HepG2 (cell line): ENCODE results near the gene TNFSF13B. TPM values are rescaled to one million over a fixed set of nuclear protein-coding genes. Genes with fewer than 3 reads are reported as not detected.

ENCODE experiments used
- ATAC-seq: fragments of 200-7000 bp; cut with Tn5 transposase; 3 replicates; pipeline ENCODE4 v1.9.1; 2020; ENCODE audit warnings: mild to moderate bottlenecking, moderate library complexity
- BruUV-seq: library from RNA; stranded (reverse); fragments of 400-500 nt; replicated peaks from 2 replicates; lab custom pipeline; 2021; lab: Mats Ljungman, UMichigan
- CTCF ChIA-PET: fragments of 300-600 bp; formaldehyde crosslinking; extraction: SDS; loops from one replicate; lab custom pipeline; 2021; ENCODE audit warnings: low total read pairs, inconsistent platforms, low intra/inter-chr PET ratio; lab: Yijun Ruan, JAX
- POLR2A ChIA-PET: fragments of 350-600 bp; sonication (Branson Sonifier 250); formaldehyde crosslinking; loops from one replicate; lab custom pipeline; 2020; ENCODE audit warnings: antibody characterized with exemption, inconsistent platforms; lab: Yijun Ruan, JAX
- DNase-seq: peaks from one replicate; pipeline ENCODE4 v3.0.0-alpha.2; 2015; ENCODE audit warnings: low spot score
- FAIRE-seq: peaks from 3 replicates; lab custom pipeline; 2011; peaks lifted over from hg19 to GRCh38; lab: Jason Lieb, UNC
- H2AFZ ChIP-seq: one replicate; pipeline ENCODE4 v1.6.1; 2011; ENCODE audit warnings: low read length, inconsistent platforms
- H3K27ac ChIP-seq: fragments of 300-600 bp; 3 replicates; pipeline ENCODE4 v1.8.0; 2011; ENCODE audit warnings: mixed run types, mild to moderate bottlenecking, mixed read lengths, low read length, inconsistent platforms; ENCODE audit not compliant: insufficient read depth; ENCODE audit errors: extremely low read length
- H3K27me3 ChIP-seq, 2 experiments: fragments of 200-600 bp in 1 of 2; 2 replicates in 1 of 2; 3 replicates in 1 of 2; pipeline versions ENCODE4 v1.6.0 to v1.8.0; 2011; ENCODE audit warnings: low read length in 2 of 2, mild to moderate bottlenecking in 2 of 2, moderate library complexity in 2 of 2, inconsistent platforms in 1 of 2; ENCODE audit not compliant: insufficient read depth in 2 of 2, control insufficient read depth in 1 of 2
- H3K36me3 ChIP-seq, 2 experiments: fragments of 200-600 bp in 1 of 2; replicated peaks in 1 of 2; 2 replicates in 1 of 2; 3 replicates in 1 of 2; pipeline versions ENCODE4 v1.5.1 to v1.8.0; 2011; ENCODE audit warnings: low read length in 2 of 2, inconsistent platforms in 1 of 2; ENCODE audit not compliant: insufficient read depth in 2 of 2, control insufficient read depth in 1 of 2
- H3K4me1 ChIP-seq: 2 replicates; pipeline ENCODE4 v1.5.1; 2012; ENCODE audit warnings: low read length, inconsistent platforms; ENCODE audit not compliant: insufficient read depth
- H3K4me2 ChIP-seq: 2 replicates; pipeline ENCODE4 v1.6.0; 2011; ENCODE audit warnings: low read depth, low read length, inconsistent platforms
- H3K4me3 ChIP-seq, 3 experiments: fragments of 200-600 bp in 1 of 3; sonication (generic), shearing (Covaris generic) in 1 of 3; replicated peaks in 1 of 3; 2 replicates each; pipeline ENCODE4 v1.5.1; 2011 to 2016; ENCODE audit warnings: low read length in 3 of 3, inconsistent platforms in 2 of 3, low read depth in 2 of 3, mild to moderate bottlenecking in 2 of 3, control low read depth in 1 of 3, mixed read lengths in 1 of 3; ENCODE audit not compliant: insufficient read depth in 1 of 3
- H3K79me2 ChIP-seq: one replicate; pipeline ENCODE4 v1.6.1; 2011; ENCODE audit warnings: low read length, inconsistent platforms; ENCODE audit not compliant: insufficient read depth
- H3K9ac ChIP-seq: 2 replicates; pipeline ENCODE4 v1.6.0; 2011; ENCODE audit warnings: mild to moderate bottlenecking, low read depth, low read length, inconsistent platforms; ENCODE audit not compliant: insufficient read depth
- H3K9me3 ChIP-seq: 2 replicates; pipeline ENCODE4 v1.5.1; 2012; ENCODE audit warnings: mild to moderate bottlenecking, low read length
- H4K20me1 ChIP-seq: 2 replicates; pipeline ENCODE4 v1.6.0; 2011; ENCODE audit warnings: inconsistent platforms, mild to moderate bottlenecking, low read length, moderate library complexity; ENCODE audit not compliant: insufficient read depth
- CBX1 ChIP-seq: IDR thresholded peaks from one replicate; pipeline ENCODE4 v1.6.1; 2016; ENCODE audit warnings: antibody characterized with exemption, low read depth
- GFI1 ChIP-seq: sonication (generic); formaldehyde crosslinking; IDR thresholded peaks from 2 replicates; pipeline ENCODE4 v1.5.0; 2020; ENCODE audit warnings: missing genetic modification reagents, mild to moderate bottlenecking, borderline replicate concordance
- MAFF ChIP-seq: IDR thresholded peaks from 2 replicates; pipeline ENCODE4 v1.6.1; 2011; ENCODE audit warnings: low read depth, low read length, improper control_type of control experiment
- MIXL1 ChIP-seq: IDR thresholded peaks from 2 replicates; pipeline ENCODE4 v1.6.1; 2016
- PCBP1 ChIP-seq: fragments of 200-400 bp; formaldehyde crosslinking; IDR thresholded peaks from 2 replicates; pipeline ENCODE4 v1.6.1; 2017; ENCODE audit warnings: mild to moderate bottlenecking, low read depth, low read length, borderline replicate concordance
- PCBP2 ChIP-seq: fragments of 200-400 bp; formaldehyde crosslinking; optimal IDR thresholded peaks from 2 replicates; pipeline ENCODE3; 2018; ENCODE audit warnings: low read length, low read depth; ENCODE audit not compliant: poor library complexity, severe bottlenecking
- RAD51 ChIP-seq: fragments of 450-650 bp; IDR thresholded peaks from 2 replicates; pipeline ENCODE4 v1.6.1; 2016; ENCODE audit warnings: borderline replicate concordance
- SOX6 ChIP-seq, 2 experiments: fragments of 450-650 bp in 1 of 2; sonication (generic) in 1 of 2; formaldehyde crosslinking in 1 of 2; IDR thresholded peaks; 2 replicates each; pipeline versions ENCODE4 v1.4.0 to v1.6.1; 2017 to 2020; ENCODE audit warnings: antibody characterized with exemption in 1 of 2, mild to moderate bottlenecking in 1 of 2, missing genetic modification reagents in 1 of 2
- SRY ChIP-seq: sonication (generic); formaldehyde crosslinking; IDR thresholded peaks from 2 replicates; pipeline ENCODE4 v1.8.0; 2022; ENCODE audit warnings: mild to moderate bottlenecking, missing genetic modification reagents
- TCF7L2 ChIP-seq: IDR thresholded peaks from 2 replicates; pipeline ENCODE4 v1.6.1; 2011; ENCODE audit warnings: mild to moderate bottlenecking, low read depth, low read length, moderate library complexity
- TEAD2 ChIP-seq: sonication (generic); formaldehyde crosslinking; IDR thresholded peaks from 2 replicates; pipeline ENCODE4 v1.9.0; 2021; ENCODE audit warnings: missing genetic modification reagents
- YY1 ChIP-seq: IDR thresholded peaks from 2 replicates; pipeline ENCODE4 v1.6.1; 2011; ENCODE audit warnings: low read length, low read depth, moderate library complexity, mild to moderate bottlenecking; ENCODE audit not compliant: insufficient read depth, insufficient replicate concordance
- ZNF501 ChIP-seq: sonication (generic); formaldehyde crosslinking; IDR thresholded peaks from 2 replicates; pipeline ENCODE4 v1.5.1; 2020; ENCODE audit warnings: mild to moderate bottlenecking, moderate library complexity, missing genetic modification reagents
- ZNF562 ChIP-seq: sonication (generic); formaldehyde crosslinking; IDR thresholded peaks from 2 replicates; pipeline ENCODE4 v1.8.0; 2022; ENCODE audit warnings: missing genetic modification reagents, borderline replicate concordance
- ZNF761 ChIP-seq: sonication (generic); formaldehyde crosslinking; conservative IDR thresholded peaks from 2 replicates; pipeline ENCODE4 v1.4.0; 2020; ENCODE audit warnings: mild to moderate bottlenecking, missing genetic modification reagents
- WGBS: methylation state at CpG from one replicate; pipeline ENCODE4 v1.1.6; 2017; ENCODE audit warnings: low lambda C conversion rate; 5-methylcytosine and 5-hydroxymethylcytosine counted together
- in situ Hi-C: cut with HindIII; loops from 2 replicates; pipeline ENCODE4 v1.10.0; 2017; ENCODE audit warnings: low pct_unique_long_range_greater_than_20kb; ENCODE audit not compliant: extremely low pct_ligation_motif_present
- intact Hi-C: fragments of 100-400 bp; cut with micrococcal nuclease; formaldehyde crosslinking; loops from one replicate; pipeline ENCODE4 v1.10.0; 2022; ENCODE audit not compliant: unreplicated experiment
- polyA plus RNA-seq, 8 experiments: library from polyadenylated mRNA; depleted of rRNA in 3 of 8; stranded (reverse) in 7 of 8; unstranded in 1 of 8; fragments of >200 nt; fragmentation: Illumina TruSeq in 4 of 8; extraction: Trizol in 4 of 8; gene quantifications; 2 replicates each; pipeline versions ENCODE4 v1.2.1 to v1.2.3, GENCODE V29; 2011 to 2016; ENCODE audit warnings: low read depth in 4 of 8, missing spikeins in 1 of 8, mixed read lengths in 1 of 8; ENCODE audit not compliant: insufficient read depth in 1 of 8
- total RNA-seq, 5 experiments: library from RNA; depleted of rRNA; stranded (reverse); fragments of >200 nt; fragmentation: Illumina TruSeq; extraction: Trizol; gene quantifications; 2 replicates each; pipeline ENCODE4 v1.2.3, GENCODE V29; 2016; ENCODE audit warnings: low read depth in 1 of 5
- TF ChIP-seq, protein P1 (sequence below): sonication (generic); formaldehyde crosslinking; IDR thresholded peaks from 2 replicates; pipeline ENCODE4 v1.9.0; 2021; ENCODE audit warnings: missing genetic modification reagents, borderline replicate concordance
- TF ChIP-seq, protein P2 (sequence below): sonication (generic); formaldehyde crosslinking; conservative IDR thresholded peaks from 2 replicates; pipeline ENCODE4 v1.5.0; 2020; ENCODE audit warnings: missing genetic modification reagents
- TF ChIP-seq, protein P3 (sequence below): sonication (generic); formaldehyde crosslinking; conservative IDR thresholded peaks from 2 replicates; pipeline ENCODE4 v1.4.0; 2020; ENCODE audit warnings: missing genetic modification reagents

Gene TNFSF13B
- total and polyA plus RNA-seq, 2 of the 13 experiments (the other 11 are each of a cell fraction or from before 2014, with no cell fraction given): 0.13 to 0.20 TPM

DNA sequence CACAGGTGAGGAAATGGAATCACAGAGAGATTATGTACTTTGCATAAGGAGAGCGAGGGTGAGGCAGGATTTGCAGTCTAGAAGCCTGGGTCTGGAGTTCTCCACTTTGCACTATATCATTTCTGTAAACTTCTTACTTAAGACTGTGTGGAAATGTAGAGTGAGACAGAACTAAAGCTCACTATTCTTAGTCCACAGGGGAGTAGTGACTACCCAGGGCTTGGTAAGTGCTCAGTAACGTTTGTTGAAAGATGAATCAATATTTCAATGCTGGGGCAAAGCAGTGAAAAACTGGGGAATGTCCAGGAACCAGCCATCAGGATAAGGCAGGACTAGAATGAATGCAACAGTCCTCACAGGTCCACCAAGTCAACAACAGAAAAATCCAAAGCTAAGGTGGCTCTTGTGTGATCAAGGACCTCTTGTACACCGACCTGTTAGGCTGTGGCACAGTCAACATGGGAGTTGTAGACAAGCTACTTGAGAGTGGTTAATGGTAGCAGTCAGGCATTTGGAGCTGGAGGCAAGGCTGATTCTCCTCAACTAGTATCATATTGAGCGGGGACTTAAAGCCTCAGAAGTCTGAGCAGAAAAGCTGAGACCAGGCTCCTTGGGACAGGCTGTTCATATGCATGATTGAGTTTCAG lies 929 bp upstream of the TNFSF13B start:
- intact Hi-C loops: no loop called here
- TF ChIP-seq PCBP1 (no peak), ZNF562 (CRISPR knock-in tag) (no peak), YY1 (no peak), SRY (CRISPR knock-in tag) (no peak), RAD51 (no peak), MIXL1 (CRISPR knock-in tag) (no peak), PCBP2 (no peak), ZNF501 (CRISPR knock-in tag) (no peak), TCF7L2 (no peak), ZNF761 (CRISPR knock-in tag) (no peak), GFI1 (no peak), MAFF (no peak), SOX6 (IDR thresholded peaks at IDR 0.05) (no peak), SOX6 (CRISPR knock-in tag; IDR thresholded peaks at IDR 0.05) (no peak), TEAD2 (no peak), CBX1 (no peak)
- TF ChIP-seq, protein P1, sequence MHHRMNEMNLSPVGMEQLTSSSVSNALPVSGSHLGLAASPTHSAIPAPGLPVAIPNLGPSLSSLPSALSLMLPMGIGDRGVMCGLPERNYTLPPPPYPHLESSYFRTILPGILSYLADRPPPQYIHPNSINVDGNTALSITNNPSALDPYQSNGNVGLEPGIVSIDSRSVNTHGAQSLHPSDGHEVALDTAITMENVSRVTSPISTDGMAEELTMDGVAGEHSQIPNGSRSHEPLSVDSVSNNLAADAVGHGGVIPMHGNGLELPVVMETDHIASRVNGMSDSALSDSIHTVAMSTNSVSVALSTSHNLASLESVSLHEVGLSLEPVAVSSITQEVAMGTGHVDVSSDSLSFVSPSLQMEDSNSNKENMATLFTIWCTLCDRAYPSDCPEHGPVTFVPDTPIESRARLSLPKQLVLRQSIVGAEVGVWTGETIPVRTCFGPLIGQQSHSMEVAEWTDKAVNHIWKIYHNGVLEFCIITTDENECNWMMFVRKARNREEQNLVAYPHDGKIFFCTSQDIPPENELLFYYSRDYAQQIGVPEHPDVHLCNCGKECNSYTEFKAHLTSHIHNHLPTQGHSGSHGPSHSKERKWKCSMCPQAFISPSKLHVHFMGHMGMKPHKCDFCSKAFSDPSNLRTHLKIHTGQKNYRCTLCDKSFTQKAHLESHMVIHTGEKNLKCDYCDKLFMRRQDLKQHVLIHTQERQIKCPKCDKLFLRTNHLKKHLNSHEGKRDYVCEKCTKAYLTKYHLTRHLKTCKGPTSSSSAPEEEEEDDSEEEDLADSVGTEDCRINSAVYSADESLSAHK: no peak
- TF ChIP-seq, protein P2, sequence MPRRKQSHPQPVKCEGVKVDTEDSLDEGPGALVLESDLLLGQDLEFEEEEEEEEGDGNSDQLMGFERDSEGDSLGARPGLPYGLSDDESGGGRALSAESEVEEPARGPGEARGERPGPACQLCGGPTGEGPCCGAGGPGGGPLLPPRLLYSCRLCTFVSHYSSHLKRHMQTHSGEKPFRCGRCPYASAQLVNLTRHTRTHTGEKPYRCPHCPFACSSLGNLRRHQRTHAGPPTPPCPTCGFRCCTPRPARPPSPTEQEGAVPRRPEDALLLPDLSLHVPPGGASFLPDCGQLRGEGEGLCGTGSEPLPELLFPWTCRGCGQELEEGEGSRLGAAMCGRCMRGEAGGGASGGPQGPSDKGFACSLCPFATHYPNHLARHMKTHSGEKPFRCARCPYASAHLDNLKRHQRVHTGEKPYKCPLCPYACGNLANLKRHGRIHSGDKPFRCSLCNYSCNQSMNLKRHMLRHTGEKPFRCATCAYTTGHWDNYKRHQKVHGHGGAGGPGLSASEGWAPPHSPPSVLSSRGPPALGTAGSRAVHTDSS (CRISPR knock-in tag): no peak
- TF ChIP-seq, protein P3, sequence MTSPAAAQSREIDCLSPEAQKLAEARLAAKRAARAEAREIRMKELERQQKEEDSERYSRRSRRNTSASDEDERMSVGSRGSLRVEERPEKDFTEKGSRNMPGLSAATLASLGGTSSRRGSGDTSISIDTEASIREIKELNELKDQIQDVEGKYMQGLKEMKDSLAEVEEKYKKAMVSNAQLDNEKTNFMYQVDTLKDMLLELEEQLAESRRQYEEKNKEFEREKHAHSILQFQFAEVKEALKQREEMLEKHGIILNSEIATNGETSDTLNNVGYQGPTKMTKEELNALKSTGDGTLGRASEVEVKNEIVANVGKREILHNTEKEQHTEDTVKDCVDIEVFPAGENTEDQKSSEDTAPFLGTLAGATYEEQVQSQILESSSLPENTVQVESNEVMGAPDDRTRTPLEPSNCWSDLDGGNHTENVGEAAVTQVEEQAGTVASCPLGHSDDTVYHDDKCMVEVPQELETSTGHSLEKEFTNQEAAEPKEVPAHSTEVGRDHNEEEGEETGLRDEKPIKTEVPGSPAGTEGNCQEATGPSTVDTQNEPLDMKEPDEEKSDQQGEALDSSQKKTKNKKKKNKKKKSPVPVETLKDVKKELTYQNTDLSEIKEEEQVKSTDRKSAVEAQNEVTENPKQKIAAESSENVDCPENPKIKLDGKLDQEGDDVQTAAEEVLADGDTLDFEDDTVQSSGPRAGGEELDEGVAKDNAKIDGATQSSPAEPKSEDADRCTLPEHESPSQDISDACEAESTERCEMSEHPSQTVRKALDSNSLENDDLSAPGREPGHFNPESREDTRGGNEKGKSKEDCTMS (CRISPR knock-in tag): no peak

More for the DNA sequence above, 929 bp upstream of the TNFSF13B start:
- ChIA-PET CTCF (no interaction called here), POLR2A (no interaction called here)
- in situ Hi-C loops: no loop called here
- no peak for DNase-seq
- Histone ChIP-seq H3K27ac (no peak overlapping the region), H3K4me3 (no peak overlapping the region), H2AFZ (no peak overlapping the region), H3K9ac (no peak overlapping the region), H3K9me3 (no peaks in the 10 kb centered on the region), H3K4me1 (peaks cover 12% of the 10 kb centered on the region; the same call in 1 of the 2 replicates), H4K20me1 (no peaks in the 10 kb centered on the region), H3K27me3 (no peaks in the 10 kb centered on the region), H3K79me2 (no peaks in the 10 kb centered on the region), H3K36me3 (no peaks in the 10 kb centered on the region), H3K4me2 (no peak overlapping the region)
- no TSS peak for BruUV-seq
- FAIRE-seq: no peak
- 40% methylated on average over 4 of the region's 4 CpGs for WGBS
- no peak for ATAC-seq
